ENCODE results near the gene ATP2A3. TPM values are rescaled to one million over a fixed set of nuclear protein-coding genes. Genes with fewer than 3 reads are reported as not detected.
A peak's percentile ranks its signal among the peaks of the same experiment; 100 is the strongest.

Gene ATP2A3
- total RNA-seq, 1 experiment from 2014 or later, result 5.7 TPM

- Histone ChIP-seq H3K36me3 (replicated peaks; ENCODE audit: control insufficient read depth, insufficient read depth, low read length) (no peaks in the 10 kb centered on the region), H3K27me3 (ENCODE audit: control insufficient read depth, insufficient read depth, low read length) (no peaks in the 10 kb centered on the region), H3K4me3 (ENCODE audit: insufficient read depth, low read depth, low read length) (no peak overlapping the region)
- DNase-seq, result peak; percentile 62
Observed at GRCh38 chr17:3983606-3984484, 19.6 kb upstream of the ATP2A3 start.

GRCh38 chr17:3982541-3983017 lies 18.3 kb upstream of the ATP2A3 start:
- Histone ChIP-seq H3K27me3 (ENCODE audit: control insufficient read depth, insufficient read depth, low read length) (no peaks in the 10 kb centered on the region), H3K36me3 (replicated peaks; ENCODE audit: control insufficient read depth, insufficient read depth, low read length) (no peaks in the 10 kb centered on the region), H3K4me3 (ENCODE audit: insufficient read depth, low read depth, low read length) (no peak overlapping the region)
- DNase-seq, result peak; percentile 16

GRCh38 chr17:3982113-3982512 lies 17.9 kb upstream of the ATP2A3 start:
- peak; percentile 64 for DNase-seq
- no peak overlapping the region for H3K4me3 ChIP-seq (ENCODE audit: insufficient read depth, low read depth, low read length)
- H3K27me3 ChIP-seq (ENCODE audit: control insufficient read depth, insufficient read depth, low read length), result no peaks in the 10 kb centered on the region
- no peaks in the 10 kb centered on the region for H3K36me3 ChIP-seq (replicated peaks; ENCODE audit: control insufficient read depth, insufficient read depth, low read length)

- H3K4me3 ChIP-seq (ENCODE audit: insufficient read depth, low read depth, low read length), result no peak overlapping the region
- H3K36me3 ChIP-seq (replicated peaks; ENCODE audit: control insufficient read depth, insufficient read depth, low read length), result no peaks in the 10 kb centered on the region
- H3K27me3 ChIP-seq (ENCODE audit: control insufficient read depth, insufficient read depth, low read length), result no peaks in the 10 kb centered on the region
- peak; percentile 75 for DNase-seq
Observed at GRCh38 chr17:3981455-3981854, 17.2 kb upstream of the ATP2A3 start.

GRCh38 chr17:3980381-3981014 lies 16.3 kb upstream of the ATP2A3 start:
- H3K27me3 ChIP-seq (ENCODE audit: control insufficient read depth, insufficient read depth, low read length), result no peaks in the 10 kb centered on the region
- no peaks in the 10 kb centered on the region for H3K36me3 ChIP-seq (replicated peaks; ENCODE audit: control insufficient read depth, insufficient read depth, low read length)
- DNase-seq, result peak; percentile 64
- H3K4me3 ChIP-seq (ENCODE audit: insufficient read depth, low read depth, low read length), result no peak overlapping the region

- DNase-seq, result peak; percentile 23
Observed at GRCh38 chr17:3979290-3979611, 15.0 kb upstream of the ATP2A3 start.

GRCh38 chr17:3978421-3979289 lies 14.4 kb upstream of the ATP2A3 start:
- no peaks in the 10 kb centered on the region for H3K27me3 ChIP-seq (ENCODE audit: control insufficient read depth, insufficient read depth, low read length)
- H3K4me3 ChIP-seq (ENCODE audit: insufficient read depth, low read depth, low read length), result no peak overlapping the region
- peak; percentile 15 for DNase-seq
- no peaks in the 10 kb centered on the region for H3K36me3 ChIP-seq (replicated peaks; ENCODE audit: control insufficient read depth, insufficient read depth, low read length)

More at GRCh38 chr17:3979290-3979611, 15.0 kb upstream of the ATP2A3 start:
- Histone ChIP-seq H3K27me3 (ENCODE audit: control insufficient read depth, insufficient read depth, low read length) (no peaks in the 10 kb centered on the region), H3K4me3 (ENCODE audit: insufficient read depth, low read depth, low read length) (no peak overlapping the region), H3K36me3 (replicated peaks; ENCODE audit: control insufficient read depth, insufficient read depth, low read length) (no peaks in the 10 kb centered on the region)

- peak; percentile 49 for DNase-seq
- no peak overlapping the region for H3K4me3 ChIP-seq (ENCODE audit: insufficient read depth, low read depth, low read length)
- no peaks in the 10 kb centered on the region for H3K27me3 ChIP-seq (ENCODE audit: control insufficient read depth, insufficient read depth, low read length)
- no peaks in the 10 kb centered on the region for H3K36me3 ChIP-seq (replicated peaks; ENCODE audit: control insufficient read depth, insufficient read depth, low read length)
Observed at GRCh38 chr17:3977387-3977786, 13.2 kb upstream of the ATP2A3 start.

GRCh38 chr17:3976675-3977171 lies 12.5 kb upstream of the ATP2A3 start:
- no peaks in the 10 kb centered on the region for H3K27me3 ChIP-seq (ENCODE audit: control insufficient read depth, insufficient read depth, low read length)
- no peak overlapping the region for H3K4me3 ChIP-seq (ENCODE audit: insufficient read depth, low read depth, low read length)
- H3K36me3 ChIP-seq (replicated peaks; ENCODE audit: control insufficient read depth, insufficient read depth, low read length), result no peaks in the 10 kb centered on the region
- no peak for DNase-seq

GRCh38 chr17:3974980-3975379 lies 10.7 kb upstream of the ATP2A3 start:
- H3K36me3 ChIP-seq (replicated peaks; ENCODE audit: control insufficient read depth, insufficient read depth, low read length), result no peaks in the 10 kb centered on the region
- H3K27me3 ChIP-seq (ENCODE audit: control insufficient read depth, insufficient read depth, low read length), result no peaks in the 10 kb centered on the region
- no peak for DNase-seq
- H3K4me3 ChIP-seq (ENCODE audit: insufficient read depth, low read depth, low read length), result no peak overlapping the region

GRCh38 chr17:3974138-3974687 lies 10.0 kb upstream of the ATP2A3 start:
- H3K4me3 ChIP-seq (ENCODE audit: insufficient read depth, low read depth, low read length), result no peak overlapping the region
- peak; percentile 42 for DNase-seq
- no peaks in the 10 kb centered on the region for H3K27me3 ChIP-seq (ENCODE audit: control insufficient read depth, insufficient read depth, low read length)
- H3K36me3 ChIP-seq (replicated peaks; ENCODE audit: control insufficient read depth, insufficient read depth, low read length), result no peaks in the 10 kb centered on the region

GRCh38 chr17:3973495-3974137 lies 9.4 kb upstream of the ATP2A3 start:
- peak; percentile 40 for DNase-seq
- no peak overlapping the region for H3K4me3 ChIP-seq (ENCODE audit: insufficient read depth, low read depth, low read length)
- no peaks in the 10 kb centered on the region for H3K27me3 ChIP-seq (ENCODE audit: control insufficient read depth, insufficient read depth, low read length)
- H3K36me3 ChIP-seq (replicated peaks; ENCODE audit: control insufficient read depth, insufficient read depth, low read length), result no peaks in the 10 kb centered on the region

- Histone ChIP-seq H3K36me3 (replicated peaks; ENCODE audit: control insufficient read depth, insufficient read depth, low read length) (no peaks in the 10 kb centered on the region), H3K4me3 (ENCODE audit: insufficient read depth, low read depth, low read length) (no peak overlapping the region), H3K27me3 (ENCODE audit: control insufficient read depth, insufficient read depth, low read length) (no peaks in the 10 kb centered on the region)
- DNase-seq, result peak; percentile 30
Observed at GRCh38 chr17:3972931-3973330, 8.7 kb upstream of the ATP2A3 start.

- DNase-seq, result peak; percentile 56
- Histone ChIP-seq H3K27me3 (ENCODE audit: control insufficient read depth, insufficient read depth, low read length) (no peaks in the 10 kb centered on the region), H3K4me3 (ENCODE audit: insufficient read depth, low read depth, low read length) (no peak overlapping the region), H3K36me3 (replicated peaks; ENCODE audit: control insufficient read depth, insufficient read depth, low read length) (no peaks in the 10 kb centered on the region)
Observed at GRCh38 chr17:3972281-3972731, 8.1 kb upstream of the ATP2A3 start.

Data from H7 (cell line).